HG03460 (cell line): ENCODE data around the gene ST8SIA4.

Experiments used
- ATAC-seq: cut with Tn5 transposase; IDR thresholded peaks from one replicate; pipeline ENCODE4 v1.9.1; 2021; ENCODE audit not compliant: unreplicated experiment

ST8SIA4 gene

DNA sequence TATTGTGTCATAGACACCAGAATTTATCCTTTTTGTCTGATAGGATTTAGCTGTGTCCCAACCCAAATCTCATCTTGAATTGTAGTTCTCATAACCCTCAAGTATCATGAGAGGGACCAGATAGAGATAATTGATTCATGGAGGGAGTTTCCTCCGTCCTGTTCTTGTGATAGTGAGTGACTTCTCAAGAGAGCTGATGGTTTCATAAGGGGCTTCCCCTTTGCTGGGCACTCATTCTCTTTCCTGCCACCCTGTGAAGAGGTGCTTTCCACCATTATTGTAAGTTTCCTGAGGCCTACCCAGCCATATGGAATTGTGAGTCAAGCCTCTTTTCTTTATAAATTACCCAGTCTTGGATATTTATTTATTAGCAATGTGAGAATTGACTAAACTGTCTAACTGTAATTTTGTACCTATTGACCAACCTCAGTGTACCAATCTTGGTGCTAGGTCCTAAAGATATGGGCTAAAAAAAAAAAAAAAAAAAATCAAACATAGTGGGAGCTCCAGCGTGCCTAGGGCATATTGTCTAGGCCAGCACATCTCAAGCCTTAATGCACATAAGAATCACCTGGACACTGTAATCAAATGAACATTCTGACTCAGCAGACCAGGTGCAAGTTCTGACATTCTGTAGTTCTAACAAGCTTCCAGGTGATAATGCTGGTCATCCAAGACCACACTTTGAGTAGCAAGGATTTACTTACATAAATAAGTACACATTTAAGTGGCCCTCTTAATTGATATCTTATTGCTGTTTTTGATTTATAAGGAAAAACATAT lies 30.5 kb downstream of the ST8SIA4 start:
- ATAC-seq, result peak; percentile 49

DNA sequence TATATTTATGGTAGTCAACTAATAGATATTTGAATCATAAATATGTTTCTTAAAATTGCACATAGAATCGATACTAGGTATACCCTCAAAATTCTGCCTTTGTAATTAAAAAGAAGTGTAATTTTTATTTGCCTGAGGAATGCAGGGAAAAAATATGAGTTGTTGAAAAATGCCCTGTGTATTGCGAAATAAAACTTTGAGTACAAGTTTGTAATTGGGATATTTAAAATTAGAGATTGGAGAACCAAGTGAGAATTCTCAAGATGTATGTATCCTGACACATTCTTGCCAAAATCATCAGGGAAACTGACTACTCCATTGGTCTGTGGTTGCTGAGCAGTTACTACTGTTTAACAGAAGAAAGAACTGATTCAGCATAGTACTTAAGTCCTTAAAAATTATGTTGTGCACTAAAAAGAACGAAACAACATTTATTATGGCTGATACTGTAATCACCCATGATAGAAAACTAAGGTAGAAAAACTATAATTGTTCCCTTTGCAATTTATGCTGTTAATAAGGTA lies 36.0 kb downstream of the ST8SIA4 start:
- no peak for ATAC-seq

DNA sequence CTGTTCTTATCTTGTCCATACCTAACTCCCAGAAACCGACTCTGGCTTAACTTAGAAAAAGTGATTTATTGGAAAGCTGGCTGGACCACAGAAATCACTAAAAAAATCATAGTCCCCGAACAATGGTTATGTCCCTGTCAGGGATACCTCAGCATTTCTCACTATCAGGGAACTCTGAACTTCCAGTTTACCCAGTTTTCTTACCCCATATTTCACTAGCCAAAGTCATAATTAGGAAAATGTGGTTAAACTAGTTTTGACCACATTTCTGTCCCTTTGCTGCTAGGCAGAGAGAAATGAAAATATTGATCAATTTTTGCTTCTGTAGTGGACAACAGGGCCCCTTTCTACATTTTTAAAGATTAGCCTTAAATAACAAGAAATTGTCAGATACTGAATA lies 38.2 kb downstream of the ST8SIA4 start:
- ATAC-seq, result no peak

DNA sequence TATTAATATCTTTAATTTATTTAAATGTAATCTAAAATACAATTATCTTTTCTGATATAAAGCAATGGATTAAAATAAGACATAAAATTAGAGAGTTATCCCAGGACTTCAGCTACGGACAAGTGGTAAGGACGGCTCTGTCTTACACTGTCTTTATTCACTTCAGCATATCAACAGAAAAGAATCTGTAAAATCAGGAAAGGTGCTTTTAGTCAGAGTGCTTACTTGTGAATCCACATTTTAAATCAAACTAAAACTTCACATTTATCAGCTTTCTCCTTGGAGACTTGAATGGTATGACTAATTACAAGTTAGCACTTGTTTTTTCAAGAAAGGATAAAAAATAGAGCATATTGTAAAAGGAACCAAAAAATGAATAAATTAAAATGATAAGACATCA lies 39.3 kb downstream of the ST8SIA4 start:
- no peak for ATAC-seq

DNA sequence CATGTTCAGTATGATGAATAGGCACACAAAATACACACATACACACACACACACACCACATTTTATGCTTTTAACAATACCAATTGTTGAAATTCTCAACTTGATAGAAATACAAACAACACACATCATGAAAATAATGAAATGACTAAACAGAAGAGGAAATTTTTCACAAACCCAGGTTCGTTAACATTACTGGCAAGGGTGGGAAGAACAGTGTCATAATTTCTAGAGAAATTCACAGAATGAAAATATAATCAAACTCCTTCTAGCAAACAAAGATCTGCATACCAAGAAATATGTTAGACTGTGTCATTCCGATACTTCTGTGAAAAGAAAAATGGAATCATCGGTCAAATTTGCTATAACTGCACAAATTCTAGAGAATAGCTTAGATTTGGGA lies 41.9 kb downstream of the ST8SIA4 start:
- ATAC-seq, result no peak

DNA sequence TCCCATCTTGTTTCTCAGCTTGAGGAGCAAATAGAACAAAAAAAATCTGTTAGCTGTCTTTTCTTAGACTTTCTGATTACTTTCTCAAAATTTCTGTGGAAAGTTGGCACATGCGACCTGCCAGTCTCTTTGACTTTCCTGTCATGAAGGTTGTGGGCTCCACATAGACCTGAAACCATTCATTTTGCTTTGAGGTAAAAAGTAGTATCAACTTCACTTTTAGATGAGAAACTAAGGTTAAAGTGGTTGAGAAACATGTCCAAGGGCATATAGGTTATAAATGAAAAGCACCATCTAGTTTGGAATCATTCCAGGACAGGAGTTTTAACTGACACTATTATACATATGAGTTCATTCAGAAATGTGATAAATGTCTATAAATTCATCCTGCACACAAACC lies 42.7 kb downstream of the ST8SIA4 start:
- ATAC-seq, result peak; percentile 57

DNA sequence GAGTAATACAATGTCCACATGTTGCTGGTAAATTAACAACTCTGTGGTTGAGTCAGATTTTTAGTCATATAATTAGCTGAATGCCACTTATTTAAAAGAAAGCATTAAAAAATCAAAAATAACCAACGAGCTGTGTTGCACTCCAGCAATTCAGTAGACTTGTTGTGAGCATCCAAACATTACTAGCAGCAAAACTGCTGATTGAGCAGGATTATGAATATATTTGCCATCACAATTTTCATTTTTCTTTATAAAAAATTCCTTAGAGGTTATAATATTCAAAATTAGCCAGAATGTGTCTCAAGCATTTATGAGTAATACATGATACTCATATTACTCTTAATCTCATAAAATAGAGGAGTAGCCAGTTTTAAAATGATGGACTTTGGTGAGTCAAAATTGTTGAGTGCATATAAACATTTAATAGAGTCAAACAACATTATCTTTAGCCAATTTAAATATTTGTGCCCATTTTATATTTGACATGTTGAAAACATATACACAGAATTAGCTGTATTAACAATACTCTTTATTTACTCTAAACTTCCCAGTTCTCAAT lies 44.0 kb downstream of the ST8SIA4 start:
- ATAC-seq, result no peak

DNA sequence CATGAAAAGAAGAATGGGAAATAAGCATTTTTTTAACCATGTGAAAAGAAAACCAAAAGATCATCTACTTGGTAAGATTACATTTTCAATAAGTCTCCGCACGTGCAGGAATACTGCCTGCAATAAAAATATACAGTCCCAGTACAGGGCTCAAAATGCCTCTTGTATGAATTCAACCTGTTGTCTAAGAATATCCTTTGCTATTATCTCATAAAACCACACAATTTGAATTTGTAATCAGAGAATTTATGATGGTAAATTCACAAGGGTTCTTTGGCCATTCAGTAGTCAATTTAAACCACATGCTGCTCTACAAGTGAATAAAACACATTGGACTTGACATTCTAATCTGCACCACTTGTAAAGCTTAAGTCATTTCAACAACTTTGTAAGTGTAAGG lies 46.6 kb downstream of the ST8SIA4 start:
- no peak for ATAC-seq

DNA sequence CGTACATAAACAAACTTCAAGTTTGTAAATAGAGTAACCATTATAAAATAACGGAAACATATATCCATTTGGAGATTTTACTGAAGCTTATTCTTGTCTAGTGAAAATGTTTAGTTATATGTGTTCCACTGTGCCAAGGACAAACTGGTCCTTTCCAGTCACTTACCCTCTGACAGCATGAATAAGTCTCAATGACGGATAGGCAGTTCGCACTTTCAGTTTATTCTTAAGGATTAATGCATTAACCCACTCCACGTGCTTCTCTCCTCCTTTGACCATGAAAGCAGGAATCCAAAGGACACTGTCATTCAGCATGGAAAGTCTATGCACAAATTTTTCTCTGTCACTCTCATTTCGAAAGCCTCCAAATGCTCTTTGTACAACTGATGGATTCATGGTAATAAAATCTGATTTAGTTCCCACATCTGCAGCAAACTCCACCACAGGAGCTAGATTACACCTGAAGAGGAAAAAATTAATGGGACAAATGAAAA lies 47.1 kb downstream of the ST8SIA4 start:
- ATAC-seq, result no peak

DNA sequence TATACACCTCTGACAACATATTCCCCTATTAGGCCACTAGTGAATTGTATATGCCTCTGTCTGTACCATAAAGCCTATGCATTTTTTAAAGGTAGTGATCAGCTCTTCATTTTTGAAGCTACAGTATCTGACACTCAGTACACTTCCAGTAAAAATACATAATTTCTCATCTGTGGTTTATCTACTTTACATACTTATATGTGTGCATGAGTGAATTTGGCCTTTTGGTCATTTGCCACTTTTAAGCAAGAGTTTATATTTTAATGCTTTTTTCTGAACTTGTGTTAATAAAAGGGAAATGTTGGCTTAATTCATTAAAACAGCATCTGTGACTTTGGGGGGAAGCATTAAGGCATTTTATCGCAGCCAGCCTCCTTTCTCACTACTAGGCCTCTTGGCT lies 47.8 kb downstream of the ST8SIA4 start:
- ATAC-seq, result no peak

DNA sequence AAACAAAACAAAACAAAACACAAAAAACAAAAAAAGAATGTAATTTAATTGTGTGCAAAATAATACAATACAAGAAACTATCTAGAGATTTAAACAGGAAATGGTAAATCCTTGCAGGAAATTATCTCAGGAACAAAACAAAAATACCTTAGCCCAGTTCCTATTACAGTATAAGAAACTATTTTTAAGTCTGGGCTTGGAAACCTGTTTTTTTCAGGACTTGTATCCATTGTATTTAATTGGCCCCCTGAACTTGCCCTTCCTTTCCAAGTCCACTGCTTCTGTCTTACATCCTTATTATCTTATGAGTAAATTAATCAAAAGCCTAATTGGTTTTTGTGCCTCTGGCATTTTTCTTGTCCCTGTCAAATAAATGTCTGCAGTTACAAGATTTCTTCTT lies 48.5 kb downstream of the ST8SIA4 start:
- no peak for ATAC-seq

DNA sequence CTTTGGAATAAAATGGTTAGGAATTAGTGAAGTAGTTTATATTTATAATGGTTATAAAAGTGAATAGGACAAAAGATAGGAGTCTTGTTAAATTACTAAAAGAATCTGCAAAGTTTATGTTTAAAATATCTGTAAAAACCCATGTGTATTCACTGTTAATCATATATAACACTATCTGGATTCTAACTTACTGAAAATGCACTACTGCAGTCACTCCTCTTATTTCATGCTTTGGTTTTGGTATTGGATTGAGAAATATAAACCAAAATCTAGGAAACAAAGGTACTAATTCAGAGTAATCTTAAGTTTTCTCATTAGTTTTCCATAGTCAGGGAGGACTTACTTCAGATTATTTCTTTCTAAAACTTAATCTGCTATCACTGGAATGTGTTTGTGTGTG lies 49.5 kb downstream of the ST8SIA4 start:
- no peak for ATAC-seq

DNA sequence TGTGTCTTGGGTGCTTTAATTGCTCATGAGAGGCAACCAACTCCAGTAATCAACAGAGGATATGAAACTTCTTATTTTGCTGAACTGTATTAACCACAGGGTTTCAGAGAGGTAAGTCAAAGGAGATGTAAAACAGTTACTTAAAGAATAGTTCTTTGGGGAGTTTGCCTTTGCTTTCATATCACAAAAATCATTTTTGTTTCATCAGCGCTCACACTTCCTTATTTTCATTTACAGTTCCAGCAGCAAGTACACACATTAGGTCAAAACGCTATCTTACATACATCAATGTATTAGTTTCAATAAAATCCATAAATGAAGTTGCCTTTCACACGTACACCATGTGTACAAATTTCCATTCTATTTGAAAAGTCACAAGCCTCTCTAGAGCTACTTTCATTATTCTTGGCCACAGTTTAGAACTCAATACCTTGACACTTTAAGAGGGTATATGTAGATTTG lies 50.1 kb downstream of the ST8SIA4 start:
- ATAC-seq, result peak; percentile 96

DNA sequence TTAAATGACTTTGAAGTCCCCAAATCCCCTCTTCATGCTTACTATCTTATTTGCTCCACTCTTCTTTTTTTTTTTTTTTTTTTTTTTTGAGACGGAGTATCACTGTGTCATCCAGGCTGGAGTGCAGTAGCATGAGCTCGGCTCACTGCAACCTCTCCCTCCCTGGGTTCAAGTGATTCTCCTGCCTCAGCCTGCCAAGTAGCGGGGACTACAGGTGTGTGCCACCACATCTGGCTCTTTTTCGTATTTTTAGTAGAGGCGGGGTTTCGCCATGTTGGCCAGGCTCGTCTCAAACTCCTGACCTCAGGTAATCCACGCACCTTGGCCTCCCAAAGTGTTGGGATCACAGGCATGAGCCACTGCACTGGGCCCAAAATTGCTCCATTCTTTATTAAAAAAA lies 51.0 kb downstream of the ST8SIA4 start:
- no peak for ATAC-seq

DNA sequence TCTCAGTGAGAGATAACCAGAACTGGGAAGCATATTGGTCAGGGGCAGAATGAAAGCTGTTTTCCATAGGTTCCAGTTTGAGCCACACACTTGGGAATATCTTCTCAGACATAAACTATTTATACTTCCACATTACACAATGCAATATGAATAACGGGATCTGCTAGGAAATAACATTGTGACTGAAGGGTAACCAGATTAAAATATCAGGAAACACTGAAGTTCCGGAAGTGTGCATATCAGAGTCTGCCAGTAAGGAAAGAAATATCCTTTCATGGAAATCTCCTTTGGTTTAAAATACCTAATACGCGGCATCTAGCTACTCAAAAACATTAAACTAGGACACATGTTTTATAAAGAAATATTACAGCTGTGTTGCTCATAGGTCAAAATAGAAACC lies 56.3 kb downstream of the ST8SIA4 start:
- ATAC-seq, result no peak

DNA sequence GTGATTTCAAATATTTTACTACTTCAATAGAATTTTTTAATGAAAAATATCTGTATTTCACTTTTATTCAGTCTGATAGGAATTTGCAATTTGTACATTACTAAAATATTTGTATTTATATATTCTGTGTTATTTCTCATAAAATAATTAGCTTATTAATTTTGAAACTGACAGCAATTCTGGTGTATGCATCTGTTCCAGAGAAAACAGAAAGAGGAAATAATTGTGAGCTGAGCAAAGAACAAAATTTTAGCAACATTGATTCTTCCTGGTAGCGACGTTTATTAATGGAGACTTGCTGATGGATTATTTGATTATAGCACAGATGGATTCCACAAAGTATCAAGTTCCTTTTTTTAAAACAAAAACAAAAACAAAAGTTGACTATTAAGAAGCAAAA lies 61.0 kb downstream of the ST8SIA4 start:
- no peak for ATAC-seq

DNA sequence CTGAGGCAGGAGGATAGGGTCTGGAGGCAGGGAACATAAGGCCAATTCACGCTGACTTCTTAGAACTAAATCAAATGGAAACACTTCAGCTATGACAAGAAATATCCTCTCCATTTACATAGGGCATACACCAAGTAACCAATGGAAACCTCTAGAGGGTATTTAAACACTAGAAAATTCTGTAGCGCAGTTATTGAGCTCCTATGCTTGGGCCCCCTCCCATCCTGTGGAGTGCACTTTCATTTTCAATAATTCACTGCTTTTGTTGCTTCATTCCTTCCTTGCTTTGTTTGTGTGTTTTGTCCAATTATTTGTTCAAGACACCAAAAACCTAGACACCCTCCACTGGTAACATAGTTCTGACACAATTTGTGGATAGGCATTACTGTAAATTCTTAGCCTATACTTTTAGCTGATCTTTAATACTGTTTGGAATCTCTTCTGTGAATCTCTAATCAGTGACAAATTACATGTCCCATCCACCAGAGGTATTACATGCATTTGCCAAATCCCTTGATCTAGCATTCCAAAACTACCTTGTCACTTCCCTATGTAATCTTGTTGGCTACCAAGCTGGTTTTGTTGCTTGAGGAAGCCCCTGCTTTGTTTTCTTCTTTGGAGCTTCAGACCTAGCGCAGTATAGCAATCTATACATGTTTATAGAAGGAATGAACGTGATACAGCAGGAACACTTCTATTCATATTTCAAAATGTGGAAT lies 61.6 kb downstream of the ST8SIA4 start:
- peak; percentile 35 for ATAC-seq

DNA sequence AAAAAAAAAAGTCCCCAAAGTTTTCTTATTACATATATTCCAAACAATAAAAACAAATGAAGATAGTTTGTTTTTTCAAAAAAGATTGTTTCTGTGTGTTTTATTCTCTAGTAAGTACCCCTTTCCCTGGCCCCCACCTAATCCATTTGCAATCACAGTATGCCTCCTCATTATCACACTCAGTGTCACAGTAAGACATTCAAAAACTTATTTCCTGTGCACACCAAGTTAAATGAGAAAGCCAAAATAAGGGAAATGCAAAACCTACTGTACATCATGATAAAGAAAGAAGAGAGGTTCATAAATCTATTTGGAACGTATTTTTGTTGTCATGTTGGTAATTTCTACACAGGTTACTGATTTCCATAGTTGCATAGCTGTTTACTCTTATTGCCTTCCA lies 62.3 kb downstream of the ST8SIA4 start:
- peak; percentile 39 for ATAC-seq

DNA sequence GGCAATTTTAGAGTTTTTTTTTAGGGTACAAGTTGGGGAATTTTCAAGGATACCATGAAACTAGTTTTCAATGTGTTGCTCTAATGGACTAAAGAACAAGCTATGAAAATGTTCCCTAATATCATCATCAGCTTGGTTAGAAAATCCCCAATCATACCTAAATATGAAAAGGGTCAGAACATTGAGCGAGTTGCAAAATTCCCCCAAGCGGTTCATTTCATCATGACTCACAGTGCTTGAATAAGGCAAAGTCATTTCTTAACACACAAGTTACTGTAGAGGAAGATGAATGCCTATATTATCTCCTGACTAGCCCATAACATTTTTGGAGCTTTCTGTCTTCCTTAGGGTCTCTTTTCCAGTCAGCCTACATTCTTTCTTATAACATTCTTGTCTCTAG lies 62.7 kb downstream of the ST8SIA4 start:
- peak; percentile 76 for ATAC-seq

DNA sequence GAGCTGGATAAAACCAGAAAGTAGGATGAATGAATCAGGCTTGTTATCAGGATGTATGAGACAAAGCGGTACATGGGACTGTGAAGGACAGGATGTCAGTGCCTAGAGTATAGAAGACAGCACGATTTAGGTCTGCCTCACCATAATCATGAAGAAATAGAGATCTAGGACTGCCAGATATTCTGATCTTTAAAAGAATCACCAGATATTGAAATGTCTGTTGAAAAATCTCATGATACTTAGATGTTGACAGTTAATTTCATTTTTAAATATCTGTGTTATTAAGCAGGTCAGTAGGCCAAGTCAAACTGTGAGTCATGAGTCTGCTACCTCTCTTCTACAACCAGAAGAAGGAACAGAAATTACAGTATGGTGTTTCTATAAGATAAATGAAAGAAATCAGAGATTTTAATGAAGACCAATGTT lies 65.0 kb downstream of the ST8SIA4 start:
- ATAC-seq, result no peak

DNA sequence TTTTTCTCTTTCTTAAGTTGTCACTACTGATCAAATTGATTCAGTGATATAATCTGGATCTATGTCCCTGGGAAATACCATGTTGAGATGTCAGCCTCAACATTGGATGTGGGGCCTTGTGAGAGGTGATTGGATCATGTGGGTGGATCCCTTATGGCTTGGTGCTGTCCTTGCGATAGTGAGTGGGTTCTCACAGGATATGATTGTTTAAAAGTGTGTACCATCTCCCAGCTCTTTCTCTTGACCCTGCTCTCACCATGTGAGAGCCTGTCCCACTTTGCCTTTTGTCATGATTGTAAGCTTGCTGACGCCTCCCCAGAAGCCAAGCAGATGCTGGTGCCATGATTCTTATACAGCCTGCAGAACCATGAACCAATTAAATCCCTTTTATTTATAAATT lies 68.6 kb downstream of the ST8SIA4 start:
- no peak for ATAC-seq
